Measurements from ENCODE around the gene SLC6A3.

Gene SLC6A3

DNA sequence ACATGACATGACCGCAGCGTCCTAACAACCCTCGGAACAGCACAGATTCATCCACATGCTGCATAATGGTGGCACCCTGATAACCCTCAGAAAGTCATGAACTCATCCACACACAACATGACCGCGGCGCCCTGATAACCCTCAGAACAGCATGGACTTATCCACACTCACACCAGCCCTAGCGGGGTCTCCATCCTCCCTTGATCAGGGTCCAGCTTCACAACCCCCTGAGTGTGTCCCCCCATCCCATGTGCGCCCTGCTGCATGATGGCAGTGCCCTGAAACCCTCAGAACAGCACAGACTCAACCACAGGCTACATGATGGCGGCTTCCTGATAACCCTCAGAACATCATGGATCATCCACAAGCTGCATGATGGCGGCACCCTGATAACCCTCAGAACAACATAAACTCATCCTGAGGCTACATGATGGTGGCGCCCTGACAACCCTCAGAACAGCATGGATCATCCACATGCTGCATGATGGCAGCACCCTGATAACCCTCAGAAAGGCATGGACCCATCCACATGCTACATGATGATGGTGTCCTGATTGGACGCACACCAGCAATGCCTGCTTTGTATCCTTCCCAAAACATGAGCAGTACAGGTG, 28.3 kb downstream of the SLC6A3 start:
- Mint-ChIP-seq H3K27me3 (peaks cover 20% of the 10 kb centered on the region), H3K36me3 (no peaks in the 10 kb centered on the region), H3K27ac (no peak overlapping the region), H3K4me1 (peaks cover 7% of the 10 kb centered on the region), H3K4me3 (no peak overlapping the region), H3K9me3 (peaks cover 11% of the 10 kb centered on the region)
- ATAC-seq: no peak

GRCh38 chr5:1415626-1416360, 29.4 kb downstream of the SLC6A3 start:
- peaks cover 11% of the 10 kb centered on the region for H3K9me3 Mint-ChIP-seq
- H3K4me1 Mint-ChIP-seq: peaks cover 12% of the 10 kb centered on the region
- ATAC-seq: no peak
- no peaks in the 10 kb centered on the region for H3K36me3 Mint-ChIP-seq
- peaks cover 32% of the 10 kb centered on the region for H3K27me3 Mint-ChIP-seq
- H3K4me3 Mint-ChIP-seq: no peak overlapping the region
- no peak overlapping the region for H3K27ac Mint-ChIP-seq

DNA sequence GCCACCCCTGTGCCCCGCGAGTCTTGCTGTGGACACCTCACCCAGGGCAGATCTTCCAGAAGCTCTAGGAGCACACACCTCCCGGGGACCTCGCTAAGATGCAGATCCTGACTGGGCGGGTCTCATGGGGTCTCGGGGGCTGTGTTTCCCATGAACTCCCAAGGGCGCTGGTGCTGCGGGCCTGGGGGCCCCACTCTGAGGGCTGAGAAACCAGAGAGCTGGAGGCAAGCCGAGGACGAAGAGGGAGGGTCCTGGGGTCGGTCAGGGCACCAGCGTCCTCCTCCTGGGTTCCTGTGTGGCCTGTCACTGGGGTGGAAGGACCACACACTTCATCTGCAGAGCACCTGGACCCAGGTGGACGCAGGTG, 30.2 kb downstream of the SLC6A3 start:
- Mint-ChIP-seq H3K4me1 (peaks cover 12% of the 10 kb centered on the region), H3K36me3 (no peaks in the 10 kb centered on the region), H3K4me3 (no peak overlapping the region), H3K9me3 (peaks cover 11% of the 10 kb centered on the region), H3K27ac (no peak overlapping the region), H3K27me3 (peaks cover 33% of the 10 kb centered on the region)
- ATAC-seq: no peak

GRCh38 chr5:1414311-1415058, 30.8 kb downstream of the SLC6A3 start:
- ATAC-seq: peak; percentile 67
- no peak overlapping the region for H3K4me3 Mint-ChIP-seq
- H3K36me3 Mint-ChIP-seq: no peaks in the 10 kb centered on the region
- peaks cover 33% of the 10 kb centered on the region for H3K27me3 Mint-ChIP-seq
- peaks cover 12% of the 10 kb centered on the region for H3K4me1 Mint-ChIP-seq
- H3K9me3 Mint-ChIP-seq: peaks cover 11% of the 10 kb centered on the region
- no peak overlapping the region for H3K27ac Mint-ChIP-seq

DNA sequence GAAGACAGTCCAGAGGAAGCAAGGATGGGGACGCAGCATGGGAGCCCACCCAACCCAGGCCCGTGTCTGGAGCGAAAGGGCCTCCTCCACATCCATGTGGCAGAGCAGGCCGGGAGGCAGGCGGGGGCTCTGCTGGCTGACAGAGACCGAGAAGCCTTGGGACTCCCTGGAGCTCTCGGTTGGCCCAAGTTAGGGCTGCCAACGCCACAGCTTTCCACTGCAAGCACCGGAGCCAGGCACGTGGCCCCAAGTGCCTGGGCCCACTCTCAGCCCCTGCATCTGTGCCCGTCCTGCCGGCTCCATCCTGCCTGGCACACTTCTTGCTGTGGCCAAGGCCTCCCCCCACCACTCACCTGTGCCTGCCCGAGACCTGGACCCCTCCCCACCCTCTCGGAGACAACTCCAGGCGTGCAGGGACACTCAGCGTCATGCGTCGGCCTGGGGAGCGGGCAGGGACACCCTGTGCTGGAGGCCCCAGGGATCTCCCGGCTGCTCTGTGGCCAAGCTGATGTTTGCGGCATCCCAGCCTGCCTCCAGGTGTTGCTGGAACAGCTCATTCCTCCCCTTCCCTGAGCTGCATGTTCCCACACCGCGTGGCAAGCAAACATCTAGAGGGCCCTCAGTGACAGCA, 31.5 kb downstream of the SLC6A3 start:
- H3K9me3 Mint-ChIP-seq: peaks cover 6% of the 10 kb centered on the region
- H3K36me3 Mint-ChIP-seq: no peaks in the 10 kb centered on the region
- H3K4me3 Mint-ChIP-seq: no peak overlapping the region
- H3K27ac Mint-ChIP-seq: no peak overlapping the region
- peaks cover 38% of the 10 kb centered on the region for H3K27me3 Mint-ChIP-seq
- ATAC-seq: no peak
- peaks cover 12% of the 10 kb centered on the region for H3K4me1 Mint-ChIP-seq

DNA sequence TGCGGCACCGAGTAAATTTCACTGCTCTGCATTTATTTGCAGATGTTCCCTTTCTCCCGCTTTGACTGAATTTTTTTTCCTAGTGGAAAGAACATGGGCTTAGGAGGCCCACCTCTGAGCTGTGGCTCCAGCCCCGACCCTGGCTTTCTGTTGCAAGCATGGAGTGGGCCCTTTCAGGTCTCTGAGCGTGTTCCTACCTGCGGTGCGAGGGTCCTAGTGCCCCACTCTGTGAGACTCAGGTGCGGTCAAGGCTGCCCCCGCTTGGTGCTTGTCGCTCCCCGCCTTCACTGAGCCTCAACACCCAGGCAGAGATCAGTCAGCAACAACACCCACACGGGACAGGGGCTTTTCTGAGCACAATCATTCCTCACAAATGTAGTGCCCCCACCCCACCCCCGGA, 32.0 kb downstream of the SLC6A3 start:
- ATAC-seq: no peak
- Mint-ChIP-seq H3K4me1 (peaks cover 12% of the 10 kb centered on the region), H3K27me3 (peaks cover 42% of the 10 kb centered on the region), H3K9me3 (peaks cover 1% of the 10 kb centered on the region), H3K27ac (no peak overlapping the region), H3K4me3 (no peak overlapping the region), H3K36me3 (no peaks in the 10 kb centered on the region)

DNA sequence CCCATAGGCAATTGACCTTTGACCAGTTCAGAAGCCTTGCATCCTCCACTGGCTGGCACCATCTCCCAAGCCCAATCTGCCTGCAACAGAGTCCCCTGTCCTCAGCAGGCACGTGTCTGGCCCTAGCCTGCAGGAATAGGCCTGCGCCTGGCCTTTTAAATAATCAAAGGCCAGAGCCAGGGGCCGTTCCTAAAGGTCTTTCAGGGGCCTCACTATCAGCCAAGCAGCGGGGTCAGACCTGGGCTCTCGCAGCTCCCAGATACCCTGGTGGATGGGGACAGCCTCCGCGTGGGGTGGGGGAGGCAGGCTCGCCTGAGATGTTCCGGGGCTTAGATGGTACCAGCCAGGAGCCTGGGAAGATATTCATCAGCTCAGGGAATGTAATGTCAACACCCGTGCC, 32.6 kb downstream of the SLC6A3 start:
- H3K4me1 Mint-ChIP-seq: peaks cover 12% of the 10 kb centered on the region

DNA sequence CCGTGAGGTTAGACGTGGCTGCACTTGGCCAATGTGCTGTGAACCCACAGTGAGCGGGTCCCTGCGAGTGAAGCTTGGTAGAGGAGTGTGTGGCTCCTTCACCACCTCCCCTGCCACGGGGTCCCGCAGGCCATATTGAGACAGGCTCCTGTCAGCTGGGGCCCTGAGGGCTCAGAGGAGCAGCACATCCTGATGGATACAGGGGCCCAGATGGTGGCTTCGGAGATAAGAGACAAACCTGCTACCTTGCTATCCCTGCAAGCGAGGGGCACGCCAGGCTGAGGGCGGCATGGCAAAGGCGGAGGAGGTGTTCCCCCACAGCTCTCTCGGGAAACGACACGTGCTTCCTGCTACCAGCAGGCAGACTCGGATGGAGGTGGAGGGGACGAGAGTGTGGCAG, 33.1 kb downstream of the SLC6A3 start:
- no peak for ATAC-seq
- Mint-ChIP-seq H3K27ac (peak overlapping the region; percentile 17), H3K4me1 (peaks cover 12% of the 10 kb centered on the region), H3K27me3 (peaks cover 52% of the 10 kb centered on the region), H3K9me3 (no peaks in the 10 kb centered on the region), H3K36me3 (no peaks in the 10 kb centered on the region), H3K4me3 (no peak overlapping the region)

More for the DNA sequence above, 32.6 kb downstream of the SLC6A3 start:
- no peak overlapping the region for H3K4me3 Mint-ChIP-seq
- H3K36me3 Mint-ChIP-seq: no peaks in the 10 kb centered on the region
- H3K9me3 Mint-ChIP-seq: no peaks in the 10 kb centered on the region
- H3K27ac Mint-ChIP-seq: no peak overlapping the region
- H3K27me3 Mint-ChIP-seq: peaks cover 48% of the 10 kb centered on the region
- no peak for ATAC-seq

- no peak overlapping the region for H3K27ac Mint-ChIP-seq
Measured at GRCh38 chr5:1411099-1411498, 34.1 kb downstream of the SLC6A3 start.

GRCh38 chr5:1410156-1411014, 34.9 kb downstream of the SLC6A3 start:
- H3K27me3 Mint-ChIP-seq: peaks cover 61% of the 10 kb centered on the region
- no peaks in the 10 kb centered on the region for H3K36me3 Mint-ChIP-seq
- H3K4me3 Mint-ChIP-seq: no peak overlapping the region
- H3K27ac Mint-ChIP-seq: no peak overlapping the region
- H3K9me3 Mint-ChIP-seq: no peaks in the 10 kb centered on the region
- peaks cover 12% of the 10 kb centered on the region for H3K4me1 Mint-ChIP-seq
- ATAC-seq: no peak

More at GRCh38 chr5:1411099-1411498, 34.1 kb downstream of the SLC6A3 start:
- Mint-ChIP-seq H3K4me3 (no peak overlapping the region), H3K4me1 (peaks cover 12% of the 10 kb centered on the region), H3K9me3 (no peaks in the 10 kb centered on the region), H3K36me3 (no peaks in the 10 kb centered on the region), H3K27me3 (peaks cover 61% of the 10 kb centered on the region)
- ATAC-seq: no peak

DNA sequence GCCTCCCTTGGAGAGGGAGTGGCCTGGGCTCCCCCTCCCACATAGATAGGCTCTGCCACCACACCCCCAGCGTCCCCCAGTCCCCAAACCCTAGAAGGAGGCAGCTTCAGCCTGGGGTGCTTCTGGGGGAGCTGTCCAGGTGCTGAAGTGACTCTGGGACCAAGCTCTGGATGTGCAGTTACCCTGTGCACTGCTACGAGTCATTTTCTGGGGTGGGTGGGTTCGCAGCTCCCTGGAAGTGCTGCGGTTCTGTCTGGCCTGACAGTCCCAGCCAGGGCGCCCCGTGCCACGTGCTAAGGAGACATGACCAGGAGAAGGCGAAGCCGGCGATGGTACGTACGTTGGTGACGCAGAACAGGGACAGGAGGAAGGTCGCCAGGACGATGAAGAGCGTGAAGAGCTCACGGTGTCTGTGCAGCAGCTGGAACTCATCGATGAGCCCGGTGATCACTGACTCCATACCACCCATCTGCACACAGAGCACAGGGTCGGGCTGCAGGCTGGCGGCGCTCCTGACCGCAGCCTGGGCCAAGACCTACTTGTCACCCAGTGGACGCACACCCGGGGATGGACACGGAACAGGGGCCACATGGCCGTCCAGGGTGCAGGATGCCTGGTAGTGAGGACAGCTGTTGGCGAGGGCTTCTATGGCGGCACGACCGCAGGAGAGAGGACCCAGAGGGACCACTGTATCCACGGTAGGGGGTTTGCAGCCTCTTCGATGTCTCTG, 35.7 kb downstream of the SLC6A3 start:
- no peak overlapping the region for H3K27ac Mint-ChIP-seq
- H3K36me3 Mint-ChIP-seq: no peaks in the 10 kb centered on the region
- H3K27me3 Mint-ChIP-seq: peaks cover 61% of the 10 kb centered on the region
- H3K9me3 Mint-ChIP-seq: no peaks in the 10 kb centered on the region
- peaks cover 12% of the 10 kb centered on the region for H3K4me1 Mint-ChIP-seq
- H3K4me3 Mint-ChIP-seq: no peak overlapping the region
- ATAC-seq: no peak

DNA sequence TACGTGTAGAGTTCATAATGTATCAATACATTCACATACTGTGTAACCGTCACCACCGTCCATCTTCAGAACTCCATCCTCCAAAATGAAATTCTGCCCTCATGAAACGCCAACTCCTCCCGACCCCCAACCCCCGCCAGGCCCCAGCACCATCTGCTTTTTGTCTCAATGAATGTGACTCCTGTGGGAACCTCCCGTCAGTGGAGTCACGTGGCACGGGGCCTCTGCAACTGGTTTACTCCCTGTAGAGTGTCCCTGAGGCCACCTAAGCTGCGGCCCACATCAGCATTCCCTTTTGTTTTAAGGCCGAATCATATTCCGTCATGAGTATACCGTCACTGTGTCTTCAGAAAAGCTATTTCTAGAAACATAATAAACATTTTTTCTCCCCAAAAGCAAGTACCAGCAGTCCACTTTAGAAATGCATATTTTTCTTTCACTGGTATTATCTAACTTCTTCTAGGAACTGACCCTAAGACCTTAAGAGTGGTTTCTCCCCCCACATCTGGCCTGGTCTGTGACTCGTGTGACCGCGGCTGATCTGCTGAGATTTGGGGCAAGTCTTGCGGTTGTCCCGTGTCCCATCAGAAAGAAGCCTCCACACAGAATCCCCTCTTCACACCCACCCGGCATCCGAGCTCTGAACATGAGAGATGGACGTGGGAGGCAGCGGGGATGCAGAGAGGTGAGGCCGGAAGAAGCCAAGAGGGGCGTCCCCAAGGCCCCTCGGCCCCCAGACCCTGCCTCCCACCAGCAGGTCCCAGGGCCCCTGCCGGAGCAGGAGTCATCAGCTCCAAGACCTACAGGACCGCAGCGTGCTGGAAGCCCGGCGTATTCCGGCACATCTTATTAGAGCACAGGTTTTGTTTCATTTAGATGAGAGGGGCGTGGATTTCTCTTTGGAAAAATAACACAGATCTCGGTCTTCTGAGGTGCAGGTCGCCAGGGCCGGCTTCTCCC, 38.3 kb downstream of the SLC6A3 start:
- ATAC-seq: no peak

More for the DNA sequence above, 38.3 kb downstream of the SLC6A3 start:
- Mint-ChIP-seq H3K9me3 (no peaks in the 10 kb centered on the region), H3K4me3 (no peak overlapping the region), H3K27ac (no peak overlapping the region), H3K4me1 (peaks cover 5% of the 10 kb centered on the region), H3K36me3 (no peaks in the 10 kb centered on the region), H3K27me3 (peaks cover 72% of the 10 kb centered on the region)

Data from stimulated activated memory B cell treated with anti-CD40 and anti-IgM and Interleukin-4, amounts not matched to agents 10 μg/mL and 1 μg/mL and 100 μg/mL, for 72 hours (primary cell).